K562 (cell line): ENCODE measurements around the gene POU2F3. TPM values are rescaled to one million over a fixed set of nuclear protein-coding genes. Genes with fewer than 3 reads are reported as not detected.

Experiments
- ATAC-seq: fragments of 200-7000 bp; cut with Tn5 transposase; 3 replicates; pipeline ENCODE4 v1.9.1; 2020; ENCODE audit warnings: moderate library complexity
- BruUV-seq: library from RNA; stranded (reverse); fragments of 400-500 nt; replicated peaks from 2 replicates; lab custom pipeline; 2021; lab: Mats Ljungman, UMichigan
- CTCF ChIA-PET: fragments of 300-600 bp; formaldehyde crosslinking; extraction: SDS; loops from one replicate; lab custom pipeline; 2021; ENCODE audit warnings: low intra/inter-chr PET ratio; lab: Yijun Ruan, JAX
- POLR2A ChIA-PET: fragments of 300-600, 350-650 bp; sonication (Branson Sonifier 250); formaldehyde crosslinking; extraction: SDS; loops from one replicate; lab custom pipeline; 2021; ENCODE audit warnings: antibody characterized with exemption, inconsistent platforms; lab: Yijun Ruan, JAX
- DNase-seq, 4 experiments: peaks; one replicate each; pipeline versions ENCODE4 v3.0.0 to v3.0.0-alpha.2; 2011 to 2018; ENCODE audit warnings: low spot score in 3 of 4, mixed read lengths in 3 of 4; ENCODE audit errors: extremely low read depth in 1 of 4
- FAIRE-seq: peaks from 2 replicates; lab custom pipeline; 2011; peaks lifted over from hg19 to GRCh38; lab: Jason Lieb, UNC
- H2AFZ ChIP-seq: 2 replicates; pipeline ENCODE4 v1.6.0; 2011; ENCODE audit warnings: low read depth, low read length, control low read depth, inconsistent platforms
- H3K27ac ChIP-seq: fragments of 200-600 bp; 3 replicates; pipeline ENCODE4 v1.8.0; 2011; ENCODE audit warnings: low read depth, mild to moderate bottlenecking, control low read depth, inconsistent platforms, low read length, moderate library complexity, mixed read lengths; ENCODE audit errors: extremely low read depth
- H3K27me3 ChIP-seq, 2 experiments: fragments of 300-600 bp in 1 of 2; 2 replicates in 1 of 2; 3 replicates in 1 of 2; pipeline versions ENCODE4 v1.6.0 to v1.8.0; 2011; ENCODE audit warnings: inconsistent platforms in 2 of 2, low read length in 2 of 2, mild to moderate bottlenecking in 1 of 2, mixed read lengths in 1 of 2, moderate library complexity in 1 of 2; ENCODE audit not compliant: control insufficient read depth in 2 of 2, insufficient read depth in 2 of 2
- H3K36me3 ChIP-seq: fragments of 300-600 bp; 3 replicates; pipeline ENCODE4 v1.8.0; 2011; ENCODE audit warnings: mild to moderate bottlenecking, low read length, inconsistent platforms; ENCODE audit not compliant: control insufficient read depth, insufficient read depth
- H3K4me1 ChIP-seq, 2 experiments: fragments of 200-600 bp in 1 of 2; replicated peaks in 1 of 2; 2 replicates in 1 of 2; 3 replicates in 1 of 2; pipeline versions ENCODE4 v1.5.1 to v1.8.0; 2011; ENCODE audit warnings: inconsistent platforms in 2 of 2, low read length in 2 of 2, mild to moderate bottlenecking in 1 of 2, mixed read lengths in 1 of 2, moderate library complexity in 1 of 2; ENCODE audit not compliant: control insufficient read depth in 2 of 2, insufficient read depth in 2 of 2
- H3K4me2 ChIP-seq: 2 replicates; pipeline ENCODE4 v1.6.1; 2011; ENCODE audit warnings: low read length, control low read depth, inconsistent platforms, mixed read lengths; ENCODE audit not compliant: insufficient read depth
- H3K4me3 ChIP-seq: fragments of 200-600 bp; sonication (generic), shearing (Covaris generic); 2 replicates; pipeline ENCODE4 v1.5.1; 2016; ENCODE audit warnings: control low read depth, inconsistent platforms
- H3K79me2 ChIP-seq: fragments of 200-600 bp; 3 replicates; pipeline ENCODE4 v1.8.0; 2011; ENCODE audit warnings: low read length, inconsistent platforms; ENCODE audit not compliant: control insufficient read depth, insufficient read depth
- H3K9ac ChIP-seq, 2 experiments: 2 replicates each; pipeline versions ENCODE4 v1.6.0 to v1.6.1; 2011; ENCODE audit warnings: low read depth in 2 of 2, low read length in 2 of 2, control low read depth in 1 of 2, inconsistent platforms in 1 of 2, mild to moderate bottlenecking in 1 of 2, mixed read lengths in 1 of 2; ENCODE audit not compliant: insufficient read depth in 1 of 2
- H3K9me1 ChIP-seq: one replicate; pipeline ENCODE4 v1.6.0; 2011; ENCODE audit warnings: inconsistent platforms, mild to moderate bottlenecking, low read length, moderate library complexity; ENCODE audit not compliant: control insufficient read depth, insufficient read depth
- H3K9me3 ChIP-seq: replicated peaks from 2 replicates; pipeline ENCODE4 v1.5.1; 2011; ENCODE audit warnings: low read depth, low read length, inconsistent platforms; ENCODE audit not compliant: control insufficient read depth, insufficient read depth
- H4K20me1 ChIP-seq: replicated peaks from 2 replicates; pipeline ENCODE4 v1.6.1; 2011; ENCODE audit warnings: low read length, inconsistent platforms, mixed read lengths; ENCODE audit not compliant: control insufficient read depth, insufficient read depth
- ATF3 ChIP-seq, 2 experiments: fragments of 450-650 bp in 1 of 2; sonication (generic) in 1 of 2; formaldehyde crosslinking in 1 of 2; IDR thresholded peaks in 1 of 2; conservative IDR thresholded peaks in 1 of 2; 2 replicates each; pipeline versions ENCODE4 v1.6.1 to v1.8.1; 2016 to 2023; ENCODE audit warnings: mild to moderate bottlenecking in 2 of 2, moderate library complexity in 2 of 2, inconsistent platforms in 1 of 2, missing genetic modification reagents in 1 of 2
- EP300 ChIP-seq: IDR thresholded peaks from 2 replicates; pipeline ENCODE4 v1.6.1; 2012; ENCODE audit warnings: low read length, improper control_type of control experiment
- GTF2B ChIP-seq: IDR thresholded peaks from 2 replicates; pipeline ENCODE4 v1.6.1; 2011; ENCODE audit not compliant: insufficient read length; ENCODE audit errors: extremely low read depth
- POLR2H ChIP-seq: IDR thresholded peaks from 2 replicates; pipeline ENCODE4 v1.6.1; 2016; ENCODE audit warnings: missing genetic modification characterization, low read depth, mild to moderate bottlenecking, control low read depth, missing compliant biosample characterization, moderate library complexity
- POU5F1 ChIP-seq: fragments of 150-350 bp; IDR thresholded peaks from 2 replicates; pipeline ENCODE4 v1.6.1; 2014; ENCODE audit warnings: borderline replicate concordance, low read length, low read depth, mild to moderate bottlenecking; ENCODE audit not compliant: partially characterized antibody
- TAF9B ChIP-seq: fragments of 450-650 bp; IDR thresholded peaks from 2 replicates; pipeline ENCODE4 v1.6.1; 2018; ENCODE audit warnings: mild to moderate bottlenecking; ENCODE audit not compliant: partially characterized antibody
- XRCC5 ChIP-seq: fragments of 200-400 bp; formaldehyde crosslinking; IDR thresholded peaks from 2 replicates; pipeline ENCODE4 v1.6.1; 2017; ENCODE audit warnings: low read depth, mild to moderate bottlenecking, low read length
- YY1 ChIP-seq, 3 experiments: IDR thresholded peaks; 2 replicates each; pipeline ENCODE4 v1.6.1; 2011; ENCODE audit warnings: low read length in 2 of 3, mild to moderate bottlenecking in 2 of 3, moderate library complexity in 2 of 3, borderline replicate concordance in 1 of 3, control low read depth in 1 of 3, low read depth in 1 of 3; ENCODE audit not compliant: insufficient read depth in 3 of 3, insufficient replicate concordance in 2 of 3, control insufficient read depth in 1 of 3, insufficient read length in 1 of 3; ENCODE audit errors: extremely low read depth in 1 of 3
- ZNF407 ChIP-seq: fragments of 450-650 bp; IDR thresholded peaks from 2 replicates; pipeline ENCODE4 v1.6.1; 2016; ENCODE audit warnings: low read depth
- WGBS: fragments of 100-300 bp; shearing (Covaris generic); methylation state at CpG from one replicate; pipeline ENCODE4 v1.1.6; 2016; ENCODE audit warnings: low coverage, mixed read lengths; ENCODE audit not compliant: insufficient coverage; ENCODE audit errors: missing lambda C conversion rate; 5-methylcytosine and 5-hydroxymethylcytosine counted together
- in situ Hi-C: fragments of 300-500 bp; cut with MboI; formaldehyde crosslinking; loops from 4 replicates; pipeline ENCODE4 v1.15.0; 2018; ENCODE audit warnings: inconsistent platforms, mixed read lengths
- intact Hi-C: fragments of 100-400 bp; cut with micrococcal nuclease; formaldehyde crosslinking; loops from 2 replicates; pipeline ENCODE4 v1.14.2; 2022
- polyA plus RNA-seq, 8 experiments: library from polyadenylated mRNA; depleted of rRNA in 4 of 8; stranded (reverse) in 5 of 8; unstranded in 3 of 8; fragments of >200 nt; fragmentation: Nextera tagmentation in 2 of 8; fragmentation: Illumina TruSeq in 1 of 8; extraction: Ambion mirVana in 2 of 8; extraction: Trizol in 1 of 8; gene quantifications; 2 replicates each; pipeline versions ENCODE4 v1.2.1 to v1.2.3, GENCODE V29; 2011 to 2014; ENCODE audit warnings: inconsistent platforms in 1 of 8, missing spikeins in 1 of 8
- total RNA-seq, 7 experiments: library from RNA; depleted of rRNA in 6 of 7; stranded (reverse); fragments of >200 nt in 6 of 7; fragmentation: Illumina TruSeq in 2 of 7; extraction: Trizol in 2 of 7; gene quantifications; 2 replicates each; pipeline versions ENCODE4 v1.2.1 to v1.2.3, GENCODE V29; 2011 to 2021; ENCODE audit warnings: low replicate concordance in 1 of 7

Gene POU2F3
- total and polyA plus RNA-seq, 9 of the 15 experiments (the other 6 are each of a cell fraction or from before 2014, with no cell fraction given), result not detected

- 3% methylated on average over 9 of the region's 9 CpGs for WGBS
- in situ Hi-C loops (no loop called here), intact Hi-C loops (no loop called here)
- Histone ChIP-seq H3K27me3 (peaks cover 34 to 59% of the 10 kb centered on the region in 2 experiments), H3K9me1 (no peaks in the 10 kb centered on the region), H4K20me1 (0 out of 2 replicates have a peak, but pooled peaks cover 5% of the 10 kb centered on the region), H3K4me2 (no peak overlapping the region), H3K9me3 (no peaks in the 10 kb centered on the region), H3K36me3 (no peaks in the 10 kb centered on the region), H3K4me3 (no peak overlapping the region), H3K4me1 (no peaks in the 10 kb centered on the region), H2AFZ (no peak overlapping the region), H3K79me2 (no peaks in the 10 kb centered on the region), H3K27ac (no peak overlapping the region), H3K9ac (no peak overlapping the region)
- DNase-seq (no peak), FAIRE-seq (no peak), ATAC-seq (no peak)
- ChIA-PET POLR2A (interaction anchor here (0.6 to 1.6 kb wide), 6 partner anchors 9 to 241 kb away, joined by 3 to 5 read pairs (median 3); no protein-coding TSS in a partner anchor), CTCF (no interaction called here)
- no TSS peak for BruUV-seq
- TF ChIP-seq EP300, result no peak
- TF ChIP-seq ATF3 (IDR thresholded peaks at IDR 0.05), result peak; percentile 66
- TF ChIP-seq ATF3 (CRISPR knock-in tag; conservative IDR thresholded peaks at IDR 0.05), result no peak
- TF ChIP-seq GTF2B, result no peak
- TF ChIP-seq TAF9B, result no peak
- TF ChIP-seq POLR2H (tag), result no peak
- TF ChIP-seq XRCC5, result no peak
- TF ChIP-seq POU5F1, result no peak
- no peak for TF ChIP-seq ZNF407
- peak in 1 of 3 experiments; percentile 9 for TF ChIP-seq YY1 (IDR thresholded peaks at IDR 0.05; ENCODE audit: borderline replicate concordance in 1 of 3, control insufficient read depth in 1 of 3, extremely low read depth in 1 of 3, insufficient read depth in 3 of 3, insufficient read length in 1 of 3, insufficient replicate concordance in 2 of 3, low read depth in 1 of 3, low read length in 2 of 3)
Observed at GRCh38 chr11:120248551-120249278, 8.8 kb downstream of the POU2F3 start.
